GM21526 (cell line): ENCODE measurements around the gene PKP2.
"Not testable (repeated sequence)": the region's sequence is repeated elsewhere in the genome, so short reads cannot be mapped to it uniquely, and the experiment has no call there.

Experiments
- ATAC-seq: cut with Tn5 transposase; IDR thresholded peaks from one replicate; pipeline ENCODE4 v1.9.1; 2021; ENCODE audit warnings: moderate library complexity; ENCODE audit not compliant: unreplicated experiment, low FRiP score

Gene PKP2

GRCh38 chr12:32872416-32872815 lies 24.2 kb downstream of the PKP2 start:
- ATAC-seq, result not testable (repeated sequence)

- ATAC-seq, result no peak
Observed at GRCh38 chr12:32870716-32871115, 25.9 kb downstream of the PKP2 start.

GRCh38 chr12:32868885-32869284 lies 27.7 kb downstream of the PKP2 start:
- ATAC-seq, result no peak

- ATAC-seq, result no peak
Observed at GRCh38 chr12:32864731-32865130, 31.8 kb downstream of the PKP2 start.

DNA sequence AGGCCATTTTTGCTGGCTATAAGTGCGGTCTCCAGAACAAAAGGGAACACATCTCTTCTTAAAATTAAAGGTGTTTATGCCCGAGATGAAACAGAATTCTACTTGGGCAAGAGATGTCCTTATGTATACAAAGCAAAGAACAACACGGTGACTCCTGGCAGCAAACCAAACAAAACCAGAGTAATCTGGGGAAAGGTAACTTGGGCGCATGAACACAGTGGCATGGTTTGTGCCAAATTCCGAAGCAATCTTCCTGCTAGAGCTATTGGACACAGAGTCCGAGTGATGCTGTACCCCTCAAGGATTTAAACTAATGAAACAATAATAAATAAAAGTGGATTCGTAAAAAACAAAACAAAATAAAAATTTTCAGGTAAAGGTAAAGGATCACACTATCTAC lies 33.4 kb downstream of the PKP2 start:
- no peak for ATAC-seq

- not testable (repeated sequence) for ATAC-seq
Observed at GRCh38 chr12:32861658-32862057, 34.9 kb downstream of the PKP2 start.

DNA sequence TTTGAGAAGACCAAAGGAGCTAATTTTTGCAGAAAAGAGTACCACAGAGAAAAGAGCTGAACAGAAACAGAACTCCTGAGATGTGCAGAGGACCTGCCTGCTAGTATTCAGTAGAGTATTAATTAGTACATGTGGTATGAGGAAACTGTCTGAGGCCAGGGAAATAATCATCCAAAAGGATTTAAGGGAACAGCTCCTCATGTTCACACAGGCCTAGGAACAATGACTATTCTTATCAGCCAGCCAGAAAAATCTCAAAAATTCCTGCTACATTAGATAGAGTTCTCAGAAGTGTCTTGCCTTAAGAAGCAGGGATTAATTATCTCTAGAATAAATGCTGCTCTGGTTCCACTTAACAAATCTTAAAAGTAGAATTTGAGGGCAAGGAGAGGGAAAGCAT lies 36.4 kb downstream of the PKP2 start:
- no peak for ATAC-seq

GRCh38 chr12:32859389-32859788 lies 37.2 kb downstream of the PKP2 start:
- ATAC-seq, result no peak

DNA sequence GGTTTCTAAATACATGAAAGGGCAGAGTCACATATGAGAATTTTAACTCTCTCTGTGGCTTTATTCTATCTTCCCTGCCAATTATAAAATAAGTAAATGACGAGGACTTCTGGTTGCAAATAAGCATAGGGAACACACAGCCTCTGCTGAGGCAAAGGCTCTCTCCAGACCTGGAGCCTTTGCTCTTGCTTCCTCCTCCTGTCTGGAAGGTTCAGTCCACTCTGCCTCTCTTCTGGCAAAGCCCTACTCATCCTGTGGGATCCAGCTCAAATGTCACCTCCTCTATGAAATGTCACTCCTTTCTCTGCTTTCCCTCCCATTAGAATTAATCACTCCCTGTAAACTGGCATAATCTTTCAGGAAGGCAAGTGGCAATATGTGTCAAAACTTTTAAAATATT lies 41.9 kb downstream of the PKP2 start:
- ATAC-seq, result no peak

DNA sequence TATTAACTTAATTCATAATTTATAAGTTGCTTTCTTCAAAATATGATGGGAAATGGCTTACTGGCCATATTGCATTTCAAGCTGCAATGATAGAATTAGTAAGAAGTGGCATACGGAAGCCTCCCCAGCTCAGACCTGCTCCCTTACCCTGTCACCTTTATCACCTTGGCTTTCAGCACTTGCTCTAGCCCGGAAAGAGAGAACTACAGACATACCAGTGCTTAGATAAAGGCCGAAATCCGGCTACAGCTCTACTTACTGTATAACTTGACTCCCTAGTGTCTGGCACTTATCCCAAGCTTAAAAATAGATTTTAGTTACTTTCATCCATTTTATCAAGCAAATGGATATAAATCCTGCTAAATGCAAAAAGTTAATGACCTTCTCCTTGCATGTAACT lies 42.5 kb downstream of the PKP2 start:
- no peak for ATAC-seq

DNA sequence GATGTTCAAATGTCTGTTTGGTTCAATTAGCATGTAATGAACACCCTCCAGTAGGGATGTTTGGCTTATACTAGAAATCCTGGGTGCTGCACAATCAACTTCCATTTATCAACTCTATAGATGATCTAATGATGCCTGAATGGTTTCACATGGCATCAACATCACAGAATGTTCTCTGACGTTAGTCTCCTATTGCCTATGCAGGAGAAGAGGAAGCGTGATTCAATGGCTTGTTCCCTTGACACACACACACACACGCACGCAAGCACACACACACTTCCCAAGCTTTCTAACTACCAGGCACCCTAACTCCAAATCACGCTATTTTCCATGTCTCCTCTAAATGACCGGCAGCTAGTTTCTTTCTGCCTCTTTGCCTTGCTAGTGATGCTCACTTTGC lies 49.3 kb downstream of the PKP2 start:
- ATAC-seq, result no peak

GRCh38 chr12:32846053-32846452 lies 50.5 kb downstream of the PKP2 start:
- no peak for ATAC-seq

- no peak for ATAC-seq
Observed at GRCh38 chr12:32843528-32844095, 53.0 kb downstream of the PKP2 start.

DNA sequence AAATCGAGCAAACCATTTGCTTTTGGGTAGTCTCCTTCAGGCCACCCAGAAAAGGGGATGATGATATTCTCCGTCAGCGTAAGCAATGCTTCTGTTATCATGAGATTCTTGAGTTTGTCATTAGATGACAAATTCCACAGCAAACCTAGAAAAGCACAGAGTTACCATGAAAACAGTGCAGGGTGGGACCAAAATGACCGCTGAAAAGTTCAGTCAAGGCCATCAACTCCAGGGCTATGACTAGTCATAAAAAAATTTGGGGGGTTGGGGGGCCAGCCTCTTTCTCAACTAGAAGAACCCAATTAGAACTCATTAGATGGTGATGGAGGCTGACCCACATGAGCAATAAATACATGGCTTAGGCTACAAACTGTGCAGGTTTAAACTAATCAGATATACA lies 55.5 kb downstream of the PKP2 start:
- no peak for ATAC-seq

DNA sequence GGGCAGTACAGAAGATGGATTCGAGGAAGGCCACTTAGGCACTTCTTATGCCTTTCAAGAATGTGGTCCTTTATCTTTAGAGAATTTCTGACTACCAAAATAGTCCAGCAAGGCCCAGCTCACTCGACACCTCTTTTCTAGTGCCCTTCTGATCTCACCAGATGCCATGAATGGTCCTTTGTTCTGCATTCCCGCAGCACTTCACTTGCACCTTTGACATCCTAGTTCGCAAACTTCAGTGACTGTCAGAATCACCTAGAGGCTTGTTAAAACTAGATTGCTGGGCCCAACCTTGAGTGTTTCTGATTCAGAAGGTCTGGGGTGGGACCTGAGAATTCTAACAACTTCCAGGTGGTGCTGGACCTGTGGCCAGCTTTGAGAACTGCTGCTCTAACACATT lies 56.7 kb downstream of the PKP2 start:
- no peak for ATAC-seq

DNA sequence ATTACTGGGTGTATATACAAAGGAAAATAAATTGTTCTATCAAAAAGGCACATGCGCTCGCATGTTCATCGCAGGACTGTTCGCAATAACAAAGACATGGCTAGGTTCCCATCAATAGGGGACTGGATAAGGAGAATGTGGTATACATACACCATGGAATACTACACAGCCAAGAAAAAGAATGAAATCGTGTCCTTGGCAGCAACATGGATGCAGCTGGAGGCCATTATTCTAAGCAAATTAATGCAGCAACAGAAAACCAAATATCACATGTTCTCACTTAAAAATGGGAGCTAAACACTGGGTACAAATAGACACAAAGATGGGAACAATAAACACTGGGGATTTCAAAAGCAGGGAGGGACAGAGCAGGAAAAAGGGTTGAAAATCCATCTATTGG lies 58.6 kb downstream of the PKP2 start:
- no peak for ATAC-seq

DNA sequence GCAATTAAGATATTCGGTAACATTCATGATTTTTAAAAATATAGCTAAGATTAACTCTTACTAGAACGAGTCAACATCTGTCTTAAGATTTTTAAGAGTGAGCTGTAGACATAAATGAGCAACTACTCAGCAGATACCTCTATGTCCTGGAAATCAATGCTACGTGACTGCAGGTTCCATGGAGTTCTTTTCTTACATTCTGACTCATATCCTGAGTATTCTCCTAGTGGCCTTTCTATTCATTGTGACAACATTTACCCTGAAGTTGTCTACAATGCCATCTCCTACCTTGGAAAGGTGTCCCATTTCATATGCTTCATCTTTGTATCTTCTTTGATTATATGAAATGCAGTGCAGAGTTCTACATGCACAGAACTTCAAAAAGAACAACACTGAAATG lies 59.9 kb downstream of the PKP2 start:
- ATAC-seq, result no peak

- no peak for ATAC-seq
Observed at GRCh38 chr12:32834122-32834521, 62.5 kb downstream of the PKP2 start.

DNA sequence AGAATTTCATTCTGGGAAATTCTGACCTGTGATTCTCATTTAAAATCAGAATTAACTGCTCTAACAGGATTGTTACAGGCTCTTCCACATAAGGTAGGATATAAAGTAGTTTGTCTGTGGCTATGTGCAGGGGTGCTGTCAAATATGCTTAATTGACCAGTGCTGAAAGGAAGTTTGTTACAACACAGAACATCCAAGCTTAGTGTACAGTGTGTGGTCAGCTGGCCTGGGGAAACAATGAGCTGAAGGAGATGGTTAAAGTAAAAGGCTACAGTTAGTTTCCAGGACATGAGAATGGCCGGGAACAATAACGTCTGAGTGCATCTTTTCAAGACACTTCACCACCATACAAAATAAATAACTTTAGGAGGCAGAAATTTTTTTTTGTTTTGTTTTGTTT lies 68.0 kb downstream of the PKP2 start:
- no peak for ATAC-seq

- ATAC-seq, result no peak
Observed at GRCh38 chr12:32828120-32828519, 68.5 kb downstream of the PKP2 start.

- no peak for ATAC-seq
Observed at GRCh38 chr12:32826807-32827412, 69.7 kb downstream of the PKP2 start.

GRCh38 chr12:32824596-32824995 lies 72.0 kb downstream of the PKP2 start:
- no peak for ATAC-seq

- ATAC-seq, result no peak
Observed at GRCh38 chr12:32822344-32822743, 74.2 kb downstream of the PKP2 start.
